Neuronal stem cell (in vitro differentiated cells): ENCODE measurements around the gene C1QTNF6.
A peak's percentile ranks its signal among the peaks of the same experiment; 100 is the strongest.

Experiments used
- DNase-seq: peaks from one replicate; pipeline ENCODE4 v3.0.0-alpha.2; 2013; ENCODE audit warnings: low spot score
- H2AFZ ChIP-seq: one replicate; pipeline ENCODE4 v1.6.1; 2013; ENCODE audit warnings: mild to moderate bottlenecking, low read length, inconsistent platforms
- H2AK5ac ChIP-seq: 2 replicates; pipeline ENCODE4 v1.6.1; 2013; ENCODE audit warnings: low read depth, mild to moderate bottlenecking, inconsistent platforms, low read length, moderate library complexity, mixed read lengths
- H2BK120ac ChIP-seq: 2 replicates; pipeline ENCODE4 v1.6.1; 2013; ENCODE audit warnings: low read depth, mild to moderate bottlenecking, inconsistent platforms, low read length, moderate library complexity, mixed read lengths
- H2BK12ac ChIP-seq: one replicate; pipeline ENCODE4 v1.6.1; 2013; ENCODE audit warnings: low read length, inconsistent platforms
- H2BK15ac ChIP-seq: 2 replicates; pipeline ENCODE4 v1.6.1; 2013; ENCODE audit warnings: mild to moderate bottlenecking, low read length, inconsistent platforms, mixed read lengths
- H2BK5ac ChIP-seq: one replicate; pipeline ENCODE4 v1.6.1; 2013; ENCODE audit warnings: inconsistent platforms, mild to moderate bottlenecking, low read length, moderate library complexity
- H3K14ac ChIP-seq: one replicate; pipeline ENCODE4 v1.6.1; 2013; ENCODE audit warnings: low read length, inconsistent platforms
- H3K18ac ChIP-seq: 2 replicates; pipeline ENCODE4 v1.6.1; 2013; ENCODE audit warnings: low read length, inconsistent platforms
- H3K23ac ChIP-seq: 2 replicates; pipeline ENCODE4 v1.6.1; 2013; ENCODE audit warnings: low read depth, mild to moderate bottlenecking, mixed read lengths, low read length, inconsistent platforms; ENCODE audit not compliant: poor library complexity
- H3K27ac ChIP-seq: replicated peaks from 3 replicates; pipeline ENCODE4 v1.5.1; 2013; ENCODE audit warnings: low read length, inconsistent platforms
- H3K27me3 ChIP-seq, 3 experiments: 2 replicates each; pipeline ENCODE4 v1.6.1; 2013; ENCODE audit warnings: low read length in 3 of 3, mild to moderate bottlenecking in 2 of 3, inconsistent platforms in 1 of 3, low read depth in 1 of 3, mixed read lengths in 1 of 3, moderate library complexity in 1 of 3; ENCODE audit not compliant: control insufficient read depth in 3 of 3, insufficient read depth in 3 of 3
- H3K36me3 ChIP-seq, 2 donors: replicated peaks in 1 of 2; 2 replicates each; pipeline ENCODE4 v1.6.1; 2013; ENCODE audit warnings: low read length in 2 of 2; ENCODE audit not compliant: control insufficient read depth in 2 of 2, insufficient read depth in 2 of 2
- H3K4ac ChIP-seq: 2 replicates; pipeline ENCODE4 v1.6.1; 2013; ENCODE audit warnings: inconsistent platforms, mild to moderate bottlenecking, low read length, moderate library complexity
- H3K4me1 ChIP-seq, 2 donors: 1 replicate in 1 of 2; 2 replicates in 1 of 2; pipeline ENCODE4 v1.6.1; 2013; ENCODE audit warnings: low read length in 2 of 2, low read depth in 1 of 2; ENCODE audit not compliant: control insufficient read depth in 2 of 2, insufficient read depth in 1 of 2
- H3K4me2 ChIP-seq: one replicate; pipeline ENCODE4 v1.6.1; 2013; ENCODE audit warnings: mild to moderate bottlenecking, low read length, inconsistent platforms; ENCODE audit not compliant: insufficient read depth, poor library complexity, severe bottlenecking
- H3K4me3 ChIP-seq, 2 donors: 2 replicates each; pipeline ENCODE4 v1.5.1; 2013; ENCODE audit warnings: low read length in 2 of 2, mild to moderate bottlenecking in 2 of 2, inconsistent platforms in 1 of 2, moderate library complexity in 1 of 2
- H3K79me1 ChIP-seq: one replicate; pipeline ENCODE4 v1.6.1; 2013; ENCODE audit warnings: low read depth, mild to moderate bottlenecking, inconsistent platforms, low read length, moderate library complexity
- H3K9ac ChIP-seq: one replicate; pipeline ENCODE4 v1.6.1; 2013; ENCODE audit warnings: mild to moderate bottlenecking, low read depth, low read length, inconsistent platforms; ENCODE audit not compliant: poor library complexity
- H3K9me3 ChIP-seq, 2 donors: replicated peaks in 1 of 2; 2 replicates each; pipeline versions ENCODE3 to v1.6.1; 2013; ENCODE audit warnings: low read length in 2 of 2, mild to moderate bottlenecking in 2 of 2, inconsistent platforms in 1 of 2, low read depth in 1 of 2, mixed read lengths in 1 of 2, moderate library complexity in 1 of 2; ENCODE audit not compliant: control insufficient read depth in 2 of 2, insufficient read depth in 1 of 2
- H4K8ac ChIP-seq: one replicate; pipeline ENCODE4 v1.6.1; 2013; ENCODE audit warnings: low read depth, mild to moderate bottlenecking, inconsistent platforms, low read length, moderate library complexity
- H4K91ac ChIP-seq: one replicate; pipeline ENCODE4 v1.6.1; 2013; ENCODE audit warnings: low read length, low read depth, mild to moderate bottlenecking, inconsistent platforms; ENCODE audit not compliant: poor library complexity
- WGBS, 2 donors: extraction: QIAGEN DNeasy Blood & Tissue Kit; methylation state at CpG; one replicate each; pipeline ENCODE4 v1.1.7; 2013; ENCODE audit warnings: missing lambda C conversion rate in 2 of 2, mixed read lengths in 1 of 2; ENCODE audit not compliant: insufficient read length in 2 of 2, insufficient replicate concordance in 1 of 2; ENCODE audit errors: extremely low coverage in 2 of 2; 5-methylcytosine and 5-hydroxymethylcytosine counted together

C1QTNF6 gene

DNA sequence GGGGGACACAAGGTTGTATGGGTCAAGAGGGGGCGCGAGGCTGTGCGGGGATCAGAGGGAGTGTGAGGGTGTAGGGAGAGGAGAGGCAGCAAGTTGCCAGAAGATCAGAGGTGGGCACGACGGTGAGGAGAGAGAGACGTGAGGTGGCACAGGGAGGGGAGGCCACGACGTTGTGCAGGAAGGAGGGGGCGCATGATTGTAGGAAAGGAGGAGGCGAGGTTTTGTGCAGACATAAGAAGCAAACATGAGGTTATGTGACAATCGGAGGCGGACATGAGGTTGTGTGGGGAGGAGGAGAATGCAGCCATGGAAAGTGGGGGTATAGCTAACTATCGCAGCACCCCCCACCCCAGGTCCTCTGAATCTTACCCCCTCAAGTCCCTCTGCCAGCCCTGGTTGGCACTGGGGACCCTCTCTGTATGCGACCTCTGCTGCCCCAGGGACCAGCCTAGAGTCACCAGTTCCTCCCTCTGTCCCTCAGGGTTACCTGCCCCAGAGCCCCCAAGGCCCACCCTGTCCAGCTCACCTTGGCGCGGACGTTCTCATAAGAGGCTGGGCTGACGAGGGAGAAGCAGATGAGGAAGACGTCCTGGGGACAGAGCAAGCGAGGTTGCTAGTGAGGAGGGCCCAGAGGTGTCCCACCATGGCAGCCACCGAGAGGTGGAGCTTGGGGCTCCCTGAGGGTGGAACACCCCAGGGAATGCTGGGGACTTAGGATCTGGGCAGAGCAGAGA is 43.5 kb upstream of the C1QTNF6 start:
- H3K27me3 ChIP-seq: peaks cover 0 to 46% (median 0%) of the 10 kb centered on the region in 3 experiments
- peak overlapping the region; percentile 24 for H2BK15ac ChIP-seq
- H4K8ac ChIP-seq: no peak overlapping the region
- WGBS, 2 donors: no CpG with 5 or more reads among the region's 21 CpGs
- peak overlapping the region; percentile 49 for H2AK5ac ChIP-seq
- no peak overlapping the region for H2AFZ ChIP-seq
- no peaks in the 10 kb centered on the region for H3K4me1 ChIP-seq
- H3K9ac ChIP-seq: no peak overlapping the region
- H2BK5ac ChIP-seq: no peak overlapping the region
- H3K79me1 ChIP-seq: no peaks in the 10 kb centered on the region
- peak overlapping the region; percentile 80 for H3K18ac ChIP-seq
- H3K14ac ChIP-seq: no peak overlapping the region
- H2BK120ac ChIP-seq: peak overlapping the region; percentile 10
- H3K4me2 ChIP-seq: no peak overlapping the region
- no peaks in the 10 kb centered on the region for H3K9me3 ChIP-seq
- no peak overlapping the region for H4K91ac ChIP-seq
- peak overlapping the region; percentile 13 for H3K4ac ChIP-seq
- no peak overlapping the region for H2BK12ac ChIP-seq
- no peak overlapping the region for H3K4me3 ChIP-seq
- no peaks in the 10 kb centered on the region for H3K36me3 ChIP-seq
- no peak overlapping the region for H3K27ac ChIP-seq
- no peak for DNase-seq
- peak overlapping the region; percentile 86 for H3K23ac ChIP-seq

DNA sequence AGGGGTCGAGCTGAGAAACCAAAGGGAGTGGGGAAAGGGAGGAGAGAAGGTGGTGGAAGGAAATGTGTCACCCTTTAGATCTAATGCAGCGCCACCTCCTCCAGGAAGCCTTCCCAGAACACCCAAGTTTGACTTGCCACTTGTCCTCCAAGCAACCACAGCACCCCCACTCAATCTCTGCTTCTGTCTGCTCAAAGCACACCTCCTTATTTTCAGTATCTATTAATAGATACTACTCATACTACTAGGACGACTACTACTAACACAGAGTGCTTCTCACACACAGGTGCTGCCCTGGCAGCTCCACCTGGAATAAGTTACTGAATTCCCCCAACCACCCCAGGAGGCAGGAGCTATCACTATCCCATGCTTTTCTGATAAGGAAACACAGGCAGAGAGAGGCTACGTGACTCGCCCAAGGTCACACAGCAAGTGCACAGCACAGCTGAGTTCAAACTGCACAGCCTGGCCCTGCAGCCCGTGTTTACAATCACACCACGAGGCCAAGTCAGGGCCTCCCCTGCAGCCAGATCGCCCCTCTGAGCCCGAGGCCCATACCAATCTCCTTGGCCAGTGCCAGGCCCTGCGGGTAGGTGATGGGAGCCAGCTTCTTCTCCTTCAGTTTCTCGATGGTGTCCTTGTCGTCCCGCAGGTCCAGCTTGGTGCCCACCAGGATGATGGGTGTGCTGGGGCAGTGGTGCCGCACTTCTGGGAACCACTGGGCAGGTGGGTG is 42.8 kb upstream of the C1QTNF6 start:
- H3K23ac ChIP-seq: peak overlapping the region; percentile 86
- H2BK5ac ChIP-seq: no peak overlapping the region
- peak overlapping the region; percentile 51 for H3K9ac ChIP-seq
- H3K14ac ChIP-seq: no peak overlapping the region
- H3K79me1 ChIP-seq: no peaks in the 10 kb centered on the region
- H3K4ac ChIP-seq: peak overlapping the region; percentile 13
- H3K27ac ChIP-seq: no peak overlapping the region
- no peaks in the 10 kb centered on the region for H3K9me3 ChIP-seq
- no CpG with 5 or more reads among the region's 14 CpGs for whole genome bisulfite sequencing, 2 donors
- no peaks in the 10 kb centered on the region for H3K36me3 ChIP-seq
- H3K27me3 ChIP-seq: peaks cover 0 to 46% (median 0%) of the 10 kb centered on the region in 3 experiments
- H2AFZ ChIP-seq: no peak overlapping the region
- DNase-seq: no peak
- no peak overlapping the region for H4K91ac ChIP-seq
- no peak overlapping the region for H4K8ac ChIP-seq
- H2BK12ac ChIP-seq: no peak overlapping the region
- H3K18ac ChIP-seq: peak overlapping the region; percentile 80
- H3K4me2 ChIP-seq: no peak overlapping the region
- H2BK120ac ChIP-seq: no peak overlapping the region
- H2AK5ac ChIP-seq: peak overlapping the region; percentile 49
- peak overlapping the region; percentile 44 for H2BK15ac ChIP-seq
- H3K4me3 ChIP-seq: no peak overlapping the region
- H3K4me1 ChIP-seq: no peaks in the 10 kb centered on the region

DNA sequence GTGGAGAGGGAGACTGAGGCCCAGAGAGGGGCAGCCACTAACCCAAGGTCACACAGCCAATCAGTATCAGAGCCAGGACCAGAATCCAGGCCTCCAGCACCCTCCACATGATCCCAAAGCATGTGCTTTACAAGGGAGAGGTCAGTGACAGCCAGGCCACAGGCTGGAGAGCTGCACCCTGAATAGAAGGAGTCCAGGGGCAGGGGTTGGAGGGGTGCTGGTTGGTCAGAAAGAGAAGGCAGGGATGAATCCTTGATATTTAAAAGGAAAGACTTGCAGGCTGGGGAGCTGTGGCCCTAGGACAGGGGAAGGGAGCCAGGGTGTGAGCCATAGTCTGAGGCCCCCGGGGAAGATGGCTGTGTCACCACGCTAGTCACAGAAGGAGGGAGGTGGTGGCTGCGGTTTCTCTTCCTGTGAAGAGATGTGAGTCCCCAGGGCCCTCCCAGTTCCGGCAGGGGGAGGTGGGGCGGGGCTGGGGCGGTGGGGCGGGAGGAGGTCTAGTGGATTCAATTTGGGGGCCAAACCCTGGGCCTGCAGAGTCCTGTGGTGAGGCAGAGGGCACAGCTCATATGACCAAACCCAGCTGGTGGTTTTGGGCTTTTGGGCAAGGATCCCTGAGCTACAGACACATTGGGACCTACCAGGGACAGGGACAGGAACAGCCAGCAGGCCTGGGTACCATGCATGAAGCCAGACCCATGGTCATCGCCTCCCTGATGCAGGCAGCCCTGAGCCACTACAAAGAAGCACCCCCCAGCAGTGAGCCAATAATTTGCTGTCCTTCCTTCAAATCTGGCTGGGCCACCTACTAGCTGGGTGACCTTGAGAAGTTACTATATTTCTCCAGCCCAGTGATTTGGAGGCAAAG is 42.0 kb upstream of the C1QTNF6 start:
- no peak overlapping the region for H3K4me2 ChIP-seq
- no peaks in the 10 kb centered on the region for H3K36me3 ChIP-seq
- H3K18ac ChIP-seq: no peak overlapping the region
- peaks cover 0 to 50% (median 0%) of the 10 kb centered on the region in 3 experiments for H3K27me3 ChIP-seq
- H3K4me3 ChIP-seq: no peak overlapping the region
- peak overlapping the region; percentile 10 for H3K14ac ChIP-seq
- no peak overlapping the region for H4K8ac ChIP-seq
- peak overlapping the region; percentile 77 for H2AK5ac ChIP-seq
- no peak overlapping the region for H3K4ac ChIP-seq
- no peak overlapping the region for H3K27ac ChIP-seq
- H3K9ac ChIP-seq: no peak overlapping the region
- H3K9me3 ChIP-seq: no peaks in the 10 kb centered on the region
- DNase-seq: no peak
- H2BK5ac ChIP-seq: no peak overlapping the region
- H2BK120ac ChIP-seq: no peak overlapping the region
- no peak overlapping the region for H3K23ac ChIP-seq
- peak overlapping the region; percentile 44 for H2BK15ac ChIP-seq
- no peak overlapping the region for H4K91ac ChIP-seq
- H2BK12ac ChIP-seq: no peak overlapping the region
- H3K79me1 ChIP-seq: no peaks in the 10 kb centered on the region
- H2AFZ ChIP-seq: no peak overlapping the region
- no peaks in the 10 kb centered on the region for H3K4me1 ChIP-seq
- no CpG with 5 or more reads among the region's 8 CpGs for WGBS, 2 donors
